Lower lobe of right lung (tissue), 2 donors: Measurements from ENCODE around the gene SPAG16. TPM values are rescaled to one million over a fixed set of nuclear protein-coding genes. Genes with fewer than 3 reads are reported as not detected.

Experiments
- ATAC-seq, 2 donors: fragments of 200-7000 bp; cut with Tn5 transposase; one replicate each; pipeline ENCODE4 v1.9.1; 2020 to 2022; ENCODE audit warnings: mild to moderate bottlenecking in 2 of 2, moderate library complexity in 2 of 2
- DNase-seq: peaks from one replicate; pipeline ENCODE4 v3.0.0-alpha.2; 2020
- H3K27ac ChIP-seq: fragments of 200-600 bp; one replicate; pipeline ENCODE4 v1.8.0; 2022
- H3K27me3 ChIP-seq: fragments of 200-600 bp; one replicate; pipeline ENCODE4 v1.8.0; 2022; ENCODE audit warnings: low read depth
- H3K36me3 ChIP-seq: fragments of 200-600 bp; one replicate; pipeline ENCODE4 v1.8.0; 2022; ENCODE audit warnings: mild to moderate bottlenecking
- H3K4me1 ChIP-seq: fragments of 200-600 bp; one replicate; pipeline ENCODE4 v1.8.0; 2022
- H3K4me3 ChIP-seq: fragments of 200-600 bp; one replicate; pipeline ENCODE4 v1.8.0; 2022; ENCODE audit warnings: mild to moderate bottlenecking
- H3K9me3 ChIP-seq: fragments of 200-600 bp; one replicate; pipeline ENCODE4 v1.8.0; 2022
- intact Hi-C: fragments of 100-400 bp; cut with DNase I; formaldehyde crosslinking; loops from one replicate; pipeline ENCODE4 v1.11.0; 2022
- total RNA-seq: library from RNA; stranded (reverse); fragmentation: NEBNext Ultra II Directional; extraction: Animal tissue kit (Norgen Biotek cat#: 25700); gene quantifications from one replicate; pipeline ENCODE4 v1.2.1, GENCODE V29; 2021
- TF ChIP-seq, protein P1 (sequence below): fragments of 200-600 bp; IDR thresholded peaks from one replicate; pipeline ENCODE4 v1.8.0; 2022; ENCODE audit warnings: antibody characterized with exemption, mild to moderate bottlenecking
- donor health status: DM: no; HTN: yes; CAD: no; lungs with severe emphysema.

The SPAG16 gene
- total RNA-seq, 1 donor from 2014 or later = 16.7 TPM

DNA sequence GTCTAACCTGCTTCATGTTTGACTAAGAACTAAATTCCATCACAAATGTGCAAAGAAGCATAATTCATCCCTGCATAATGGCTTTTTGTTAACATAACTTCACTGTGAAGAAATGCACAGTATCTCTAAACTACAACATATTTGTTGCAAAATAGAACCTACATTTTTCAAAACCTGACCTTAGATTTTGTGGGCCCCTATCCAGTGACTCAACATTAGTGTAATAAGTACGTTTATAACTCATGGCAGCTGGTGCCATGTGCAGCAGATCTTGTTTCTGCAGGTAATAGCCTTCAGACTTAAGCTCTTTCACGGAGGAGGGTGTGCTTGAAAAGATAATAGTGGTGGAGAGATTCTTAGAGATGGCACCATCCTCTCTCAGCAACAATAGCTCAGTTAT, 1098.0 kb downstream of the SPAG16 start:
- no peak overlapping the region for H3K27ac ChIP-seq
- no peak for ATAC-seq

DNA sequence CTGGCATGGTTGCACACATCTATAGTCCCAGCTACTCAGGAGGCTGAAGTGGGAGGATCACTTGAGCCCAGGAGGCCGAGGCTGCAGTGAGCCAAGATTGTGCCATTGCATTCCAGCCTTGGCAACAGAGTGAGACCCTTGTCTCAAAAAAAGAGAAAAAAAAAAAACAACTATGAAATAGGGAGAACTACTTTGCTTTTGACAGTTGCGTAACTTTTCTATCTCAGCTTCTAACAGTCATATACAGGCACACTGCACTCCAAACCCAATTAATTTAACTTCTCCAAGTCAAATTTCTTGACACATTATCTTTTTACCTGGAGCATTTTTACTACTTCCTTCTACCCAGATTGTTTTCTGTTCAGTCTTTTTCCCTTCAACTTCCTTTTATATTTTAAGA, 1102.5 kb downstream of the SPAG16 start:
- Histone ChIP-seq H3K4me3 (no peak overlapping the region), H3K4me1 (no peaks in the 10 kb centered on the region), H3K9me3 (no peaks in the 10 kb centered on the region), H3K36me3 (no peaks in the 10 kb centered on the region), H3K27ac (no peak overlapping the region), H3K27me3 (no peaks in the 10 kb centered on the region)
- ATAC-seq (no peak), DNase-seq (no peak)
- TF ChIP-seq, protein P1, sequence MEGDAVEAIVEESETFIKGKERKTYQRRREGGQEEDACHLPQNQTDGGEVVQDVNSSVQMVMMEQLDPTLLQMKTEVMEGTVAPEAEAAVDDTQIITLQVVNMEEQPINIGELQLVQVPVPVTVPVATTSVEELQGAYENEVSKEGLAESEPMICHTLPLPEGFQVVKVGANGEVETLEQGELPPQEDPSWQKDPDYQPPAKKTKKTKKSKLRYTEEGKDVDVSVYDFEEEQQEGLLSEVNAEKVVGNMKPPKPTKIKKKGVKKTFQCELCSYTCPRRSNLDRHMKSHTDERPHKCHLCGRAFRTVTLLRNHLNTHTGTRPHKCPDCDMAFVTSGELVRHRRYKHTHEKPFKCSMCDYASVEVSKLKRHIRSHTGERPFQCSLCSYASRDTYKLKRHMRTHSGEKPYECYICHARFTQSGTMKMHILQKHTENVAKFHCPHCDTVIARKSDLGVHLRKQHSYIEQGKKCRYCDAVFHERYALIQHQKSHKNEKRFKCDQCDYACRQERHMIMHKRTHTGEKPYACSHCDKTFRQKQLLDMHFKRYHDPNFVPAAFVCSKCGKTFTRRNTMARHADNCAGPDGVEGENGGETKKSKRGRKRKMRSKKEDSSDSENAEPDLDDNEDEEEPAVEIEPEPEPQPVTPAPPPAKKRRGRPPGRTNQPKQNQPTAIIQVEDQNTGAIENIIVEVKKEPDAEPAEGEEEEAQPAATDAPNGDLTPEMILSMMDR = no peak
- intact Hi-C loops = no loop called here

More for the DNA sequence above, 1098.0 kb downstream of the SPAG16 start:
- no peaks in the 10 kb centered on the region for H3K4me1 ChIP-seq
- no peaks in the 10 kb centered on the region for H3K27me3 ChIP-seq
- intact Hi-C loops = no loop called here
- TF ChIP-seq, protein P1 = no peak
- H3K4me3 ChIP-seq = no peak overlapping the region
- no peaks in the 10 kb centered on the region for H3K36me3 ChIP-seq
- DNase-seq = no peak
- no peaks in the 10 kb centered on the region for H3K9me3 ChIP-seq

DNA sequence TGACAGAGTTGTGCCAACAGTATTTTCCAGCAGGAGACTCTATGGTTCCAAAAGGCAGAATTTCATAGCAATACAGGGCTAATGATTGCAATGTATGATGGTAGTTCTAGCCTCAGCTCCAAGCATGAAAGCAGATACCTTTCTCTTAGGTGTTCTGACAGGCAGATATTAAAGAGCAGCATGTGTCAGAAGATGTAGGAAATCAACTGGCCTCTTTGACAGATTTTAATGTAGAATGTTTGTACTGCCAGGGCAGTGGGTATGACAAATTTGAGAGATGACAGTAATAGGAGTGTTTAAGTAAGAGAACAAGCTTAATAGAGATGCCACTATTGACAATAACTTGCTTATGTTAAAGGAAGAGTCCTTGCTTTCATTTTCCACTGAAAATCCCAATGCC, 1105.1 kb downstream of the SPAG16 start:
- TF ChIP-seq, protein P1 = no peak
- DNase-seq (no peak), ATAC-seq (no peak)
- intact Hi-C loops = no loop called here
- no peaks in the 10 kb centered on the region for H3K9me3 ChIP-seq
- H3K36me3 ChIP-seq = no peaks in the 10 kb centered on the region
- H3K27me3 ChIP-seq = no peaks in the 10 kb centered on the region
- H3K4me1 ChIP-seq = no peaks in the 10 kb centered on the region
- H3K27ac ChIP-seq = no peak overlapping the region
- H3K4me3 ChIP-seq = no peak overlapping the region

GRCh38 chr2:214393796-214394195, 1109.5 kb downstream of the SPAG16 start:
- ATAC-seq (no peak), DNase-seq (no peak)
- Histone ChIP-seq H3K9me3 (no peaks in the 10 kb centered on the region), H3K36me3 (no peaks in the 10 kb centered on the region), H3K27me3 (no peaks in the 10 kb centered on the region), H3K27ac (no peak overlapping the region), H3K4me3 (no peak overlapping the region), H3K4me1 (no peaks in the 10 kb centered on the region)
- TF ChIP-seq, protein P1 = no peak
- intact Hi-C loops = no loop called here

DNA sequence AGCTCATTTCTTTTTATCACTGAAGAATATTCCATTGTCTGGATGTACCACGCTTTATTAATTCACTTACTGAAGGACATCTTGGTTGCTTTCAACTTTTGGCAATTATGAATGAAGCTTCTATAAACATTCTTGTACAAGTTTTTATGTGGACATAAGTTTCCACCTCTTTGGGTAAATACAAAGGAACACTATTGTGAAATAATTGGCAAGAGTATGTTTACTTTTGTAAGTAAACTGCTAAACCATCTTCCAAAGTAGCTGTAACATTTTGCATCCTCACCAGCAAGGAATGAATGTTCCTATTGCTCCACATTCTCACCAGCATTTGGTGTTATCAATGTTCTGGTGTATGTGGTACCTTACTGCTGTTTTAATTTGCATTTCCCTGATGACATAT, 1110.8 kb downstream of the SPAG16 start:
- no peak for ATAC-seq

More for the DNA sequence above, 1110.8 kb downstream of the SPAG16 start:
- H3K9me3 ChIP-seq = no peaks in the 10 kb centered on the region
- TF ChIP-seq, protein P1 = no peak
- H3K4me1 ChIP-seq = no peaks in the 10 kb centered on the region
- no peak for DNase-seq
- H3K27me3 ChIP-seq = no peaks in the 10 kb centered on the region
- no peaks in the 10 kb centered on the region for H3K36me3 ChIP-seq
- no peak overlapping the region for H3K27ac ChIP-seq
- intact Hi-C loops = no loop called here
- no peak overlapping the region for H3K4me3 ChIP-seq
